HepG2 (cell line): Measurements from ENCODE around the gene FDPS. TPM values are rescaled to one million over a fixed set of nuclear protein-coding genes. Genes with fewer than 3 reads are reported as not detected.

Source experiments
- ARID3A ChIP-seq: IDR thresholded peaks from 2 replicates; pipeline ENCODE4 v1.6.1; 2012; ENCODE audit warnings: low read depth, low read length, improper control_type of control experiment
- ARID5B ChIP-seq: IDR thresholded peaks from 2 replicates; pipeline ENCODE4 v1.4.0; 2020; ENCODE audit warnings: mild to moderate bottlenecking, missing genetic modification reagents
- ASH2L ChIP-seq: fragments of 300-600, 200-600 bp; sonication (generic); IDR thresholded peaks from 2 replicates; pipeline ENCODE4 v1.7.0; 2017; ENCODE audit warnings: low read depth, mild to moderate bottlenecking, moderate library complexity, mixed read lengths, low read length; ENCODE audit not compliant: insufficient read length
- EP300 ChIP-seq, 3 experiments: sonication (generic) in 1 of 3; formaldehyde crosslinking in 1 of 3; IDR thresholded peaks; 2 replicates each; pipeline versions ENCODE4 v1.5.1 to v1.6.1; 2011 to 2020; ENCODE audit warnings: low read depth in 2 of 3, low read length in 2 of 3, borderline replicate concordance in 1 of 3, improper control_type of control experiment in 1 of 3, mild to moderate bottlenecking in 1 of 3, missing genetic modification reagents in 1 of 3, moderate library complexity in 1 of 3
- HBP1 ChIP-seq: IDR thresholded peaks from 2 replicates; pipeline ENCODE4 v1.6.1; 2016; ENCODE audit warnings: low read depth, control low read depth
- IKZF5 ChIP-seq: IDR thresholded peaks from 2 replicates; pipeline ENCODE4 v1.6.1; 2018; ENCODE audit warnings: missing genetic modification reagents, mild to moderate bottlenecking, missing compliant biosample characterization
- LCORL ChIP-seq, 2 experiments: fragments of 450-650 bp in 1 of 2; sonication (generic) in 1 of 2; formaldehyde crosslinking in 1 of 2; IDR thresholded peaks; 2 replicates each; pipeline versions ENCODE4 v1.5.0 to v1.6.1; 2017 to 2020; ENCODE audit warnings: antibody characterized with exemption in 1 of 2, missing genetic modification reagents in 1 of 2
- MATR3 ChIP-seq: sonication (generic); formaldehyde crosslinking; IDR thresholded peaks from 2 replicates; pipeline ENCODE4 v1.4.0; 2020; ENCODE audit warnings: missing genetic modification reagents
- MTERF4 ChIP-seq: sonication (generic); formaldehyde crosslinking; IDR thresholded peaks from 2 replicates; pipeline ENCODE4 v1.8.0; 2023; ENCODE audit warnings: mild to moderate bottlenecking, missing genetic modification reagents
- POLR2AphosphoS5 ChIP-seq: IDR thresholded peaks from 2 replicates; pipeline ENCODE4 v1.6.1; 2012; ENCODE audit warnings: low read depth, low read length
- PRPF4 ChIP-seq: fragments of 200-400 bp; formaldehyde crosslinking; IDR thresholded peaks from 2 replicates; pipeline ENCODE4 v1.6.1; 2016; ENCODE audit warnings: low read length, low read depth; ENCODE audit not compliant: poor library complexity, severe bottlenecking
- SALL1 ChIP-seq: sonication (generic); formaldehyde crosslinking; IDR thresholded peaks from 2 replicates; pipeline ENCODE4 v1.8.0; 2022; ENCODE audit warnings: mild to moderate bottlenecking, missing genetic modification reagents
- SRSF9 ChIP-seq: fragments of 200-400 bp; formaldehyde crosslinking; IDR thresholded peaks from 2 replicates; pipeline ENCODE4 v1.6.1; 2018; ENCODE audit warnings: borderline replicate concordance, mild to moderate bottlenecking, low read depth, low read length; ENCODE audit not compliant: insufficient read depth, poor library complexity, severe bottlenecking
- SUZ12 ChIP-seq: fragments of 150-350 bp; IDR thresholded peaks from 2 replicates; pipeline ENCODE4 v1.6.1; 2014; ENCODE audit warnings: low read depth, low read length
- THAP11 ChIP-seq: IDR thresholded peaks from 2 replicates; pipeline ENCODE4 v1.6.1; 2016; ENCODE audit warnings: missing biosample characterization, missing genetic modification reagents
- ZFAT ChIP-seq: sonication (generic); formaldehyde crosslinking; conservative IDR thresholded peaks from 2 replicates; pipeline ENCODE4 v1.8.1; 2023; ENCODE audit warnings: missing genetic modification reagents, inconsistent platforms
- ZFYVE20 ChIP-seq: sonication (generic); formaldehyde crosslinking; IDR thresholded peaks from 2 replicates; pipeline ENCODE4 v1.8.0; 2023; ENCODE audit warnings: low read depth, mild to moderate bottlenecking, moderate library complexity, missing genetic modification reagents, borderline replicate concordance
- ZNF329 ChIP-seq: sonication (generic); formaldehyde crosslinking; IDR thresholded peaks from 2 replicates; pipeline ENCODE4 v1.9.0; 2021; ENCODE audit warnings: low read depth, mild to moderate bottlenecking, missing genetic modification reagents
- ZNF335 ChIP-seq: sonication (generic); formaldehyde crosslinking; IDR thresholded peaks from 2 replicates; pipeline ENCODE4 v1.4.0; 2020; ENCODE audit warnings: missing genetic modification reagents
- ZNF552 ChIP-seq: sonication (generic); formaldehyde crosslinking; IDR thresholded peaks from 2 replicates; pipeline ENCODE4 v1.9.0; 2022; ENCODE audit warnings: missing genetic modification reagents, mild to moderate bottlenecking, borderline replicate concordance
- ZNF629 ChIP-seq: sonication (generic); formaldehyde crosslinking; conservative IDR thresholded peaks from 2 replicates; pipeline ENCODE4 v1.5.0; 2020; ENCODE audit warnings: missing genetic modification reagents
- polyA plus RNA-seq, 8 experiments: library from polyadenylated mRNA; depleted of rRNA in 3 of 8; stranded (reverse) in 7 of 8; unstranded in 1 of 8; fragments of >200 nt; fragmentation: Illumina TruSeq in 4 of 8; extraction: Trizol in 4 of 8; gene quantifications; 2 replicates each; pipeline versions ENCODE4 v1.2.1 to v1.2.3, GENCODE V29; 2011 to 2016; ENCODE audit warnings: low read depth in 4 of 8, missing spikeins in 1 of 8, mixed read lengths in 1 of 8; ENCODE audit not compliant: insufficient read depth in 1 of 8
- total RNA-seq, 5 experiments: library from RNA; depleted of rRNA; stranded (reverse); fragments of >200 nt; fragmentation: Illumina TruSeq; extraction: Trizol; gene quantifications; 2 replicates each; pipeline ENCODE4 v1.2.3, GENCODE V29; 2016; ENCODE audit warnings: low read depth in 1 of 5

The FDPS gene
- total and polyA plus RNA-seq, 2 of the 13 experiments (the other 11 are each of a cell fraction or from before 2014, with no cell fraction given) = 264 to 519 TPM

- no peak for TF ChIP-seq PRPF4
- no peak for TF ChIP-seq ZNF552 (CRISPR knock-in tag)
- no peak for TF ChIP-seq SALL1 (CRISPR knock-in tag)
- TF ChIP-seq ASH2L = no peak
- TF ChIP-seq ZNF629 (CRISPR knock-in tag) = no peak
- no peak for TF ChIP-seq ZFAT
- TF ChIP-seq ARID3A = no peak
- TF ChIP-seq HBP1 (CRISPR knock-in tag) = no peak
- TF ChIP-seq THAP11 = peak; percentile 50; the same call in 1 of the 2 replicates
- TF ChIP-seq SUZ12 = no peak
- TF ChIP-seq LCORL (IDR thresholded peaks at IDR 0.05) = no peak
- peak; percentile 71 for TF ChIP-seq LCORL (CRISPR knock-in tag; IDR thresholded peaks at IDR 0.05)
- TF ChIP-seq ZNF329 (CRISPR knock-in tag) = no peak
- no peak for TF ChIP-seq ZNF335 (CRISPR knock-in tag)
- TF ChIP-seq MATR3 (CRISPR knock-in tag) = no peak
- peak in 1 of 2 experiments; percentile 59; a peak in 2 of 4 replicates for TF ChIP-seq EP300 (IDR thresholded peaks at IDR 0.05; ENCODE audit: low read depth in 2 of 2, low read length in 2 of 2)
- no peak for TF ChIP-seq EP300 (CRISPR knock-in tag; IDR thresholded peaks at IDR 0.05; ENCODE audit: borderline replicate concordance)
- TF ChIP-seq SRSF9 = no peak
- TF ChIP-seq ARID5B (CRISPR knock-in tag) = no peak
- no peak for TF ChIP-seq MTERF4
- no peak for TF ChIP-seq ZFYVE20 (CRISPR knock-in tag)
- 0 out of 2 replicates have a peak, but pooled peaks have one; percentile 16 for TF ChIP-seq POLR2AphosphoS5
- no peak for TF ChIP-seq IKZF5 (CRISPR knock-in tag)
Observed at GRCh38 chr1:155286544-155286943, 22.1 kb upstream of the FDPS start (continued).
